ENCODE results near the gene EMC10. TPM values are rescaled to one million over a fixed set of nuclear protein-coding genes. Genes with fewer than 3 reads are reported as not detected.

Gene EMC10
- total RNA-seq, 1 donor from 2014 or later: 27.5 TPM

DNA sequence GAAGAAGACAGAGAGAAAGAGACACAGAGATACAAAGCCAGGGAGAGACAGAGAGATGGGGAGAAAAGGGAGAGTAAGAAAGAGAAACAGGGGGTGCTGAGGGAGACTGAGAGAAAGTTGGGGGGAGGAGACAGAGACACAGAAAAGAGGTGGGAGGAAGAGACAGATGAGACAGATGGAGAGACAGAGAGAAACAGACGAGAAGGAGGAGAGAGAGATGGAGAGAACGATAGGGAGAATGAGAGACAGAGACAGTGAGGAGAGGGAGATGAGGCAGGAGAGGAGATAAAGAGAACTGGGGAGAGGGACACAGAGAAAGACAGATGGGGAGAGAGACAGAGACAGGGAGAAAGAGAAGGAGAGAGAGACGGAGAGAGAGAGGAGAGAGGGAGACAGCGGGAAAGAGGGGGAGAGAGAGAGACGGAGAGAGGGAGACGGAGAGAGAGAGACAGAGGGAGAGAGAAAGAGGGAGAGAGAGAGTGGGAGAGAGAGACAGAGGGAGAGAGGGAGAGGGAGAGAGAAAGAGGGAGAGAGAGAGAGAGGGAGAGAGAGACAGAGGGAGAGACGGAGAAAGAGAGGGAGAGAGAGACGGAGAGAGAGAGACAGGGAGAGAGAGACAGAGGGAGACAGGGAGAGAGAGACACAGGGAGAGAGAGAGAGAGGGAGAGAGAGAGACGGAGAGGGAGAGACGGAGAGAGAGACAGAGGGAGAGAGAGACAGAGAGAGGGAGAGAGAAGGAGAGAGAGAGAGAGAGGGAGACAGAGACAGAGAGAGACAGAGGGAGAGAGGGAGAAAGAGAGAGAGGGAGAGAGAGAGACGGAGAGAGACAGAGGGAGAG is 22.1 kb downstream of the EMC10 start:
- no peak for DNase-seq

DNA sequence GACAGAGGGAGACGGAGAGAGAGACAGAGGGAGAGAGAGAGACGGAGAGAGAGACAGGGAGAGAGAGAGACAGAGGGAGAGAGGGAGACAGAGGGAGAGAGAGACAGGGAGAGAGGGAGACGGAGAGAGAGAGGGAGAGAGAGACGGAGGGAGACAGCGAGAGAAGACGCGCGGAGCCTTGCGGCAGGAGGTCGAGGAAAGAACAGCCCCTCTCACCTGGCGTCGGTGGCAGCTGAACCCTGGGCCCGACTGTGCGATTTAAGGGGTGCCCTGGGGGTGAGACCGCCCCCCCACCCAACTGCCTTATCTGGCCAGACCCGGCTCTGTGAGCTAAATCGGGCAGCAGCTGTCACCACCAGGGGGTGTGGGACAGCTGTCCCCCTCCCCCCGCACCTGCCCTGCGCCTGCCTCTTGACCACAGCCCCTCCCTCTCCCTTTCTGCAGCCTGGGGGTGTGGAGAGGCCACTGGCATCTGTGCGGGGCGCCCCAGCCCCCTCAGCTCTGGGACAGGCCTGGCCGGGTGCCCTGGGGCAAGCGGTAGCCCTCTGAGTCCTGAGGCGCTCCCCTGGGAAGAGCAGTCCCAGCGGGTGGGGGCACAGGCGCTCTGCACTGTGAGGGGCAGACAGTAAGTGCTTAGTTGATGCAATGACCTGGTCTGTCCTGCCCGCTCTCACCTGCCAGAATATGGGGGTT is 23.9 kb downstream of the EMC10 start:
- DNase-seq: no peak

DNA sequence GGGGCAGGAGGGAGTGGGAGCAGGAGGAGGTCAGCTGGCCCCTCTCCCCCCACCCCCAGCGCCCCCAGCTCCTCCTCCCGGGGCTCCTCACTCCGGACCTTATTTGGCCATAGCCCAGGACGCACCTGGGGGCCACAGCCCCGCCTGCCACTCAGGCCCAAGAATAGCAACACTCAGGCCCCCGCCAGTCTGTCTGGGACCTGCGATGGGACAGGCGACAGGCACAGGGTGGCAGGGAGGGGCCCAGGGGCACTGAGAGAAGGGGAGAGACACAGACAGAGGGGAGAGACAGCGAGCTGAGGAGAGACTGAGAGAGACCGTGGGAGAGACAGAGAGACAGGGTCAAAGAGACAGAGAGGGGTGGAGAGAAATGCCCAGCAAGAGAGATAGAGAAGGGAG is 24.4 kb downstream of the EMC10 start:
- DNase-seq: no peak

DNA sequence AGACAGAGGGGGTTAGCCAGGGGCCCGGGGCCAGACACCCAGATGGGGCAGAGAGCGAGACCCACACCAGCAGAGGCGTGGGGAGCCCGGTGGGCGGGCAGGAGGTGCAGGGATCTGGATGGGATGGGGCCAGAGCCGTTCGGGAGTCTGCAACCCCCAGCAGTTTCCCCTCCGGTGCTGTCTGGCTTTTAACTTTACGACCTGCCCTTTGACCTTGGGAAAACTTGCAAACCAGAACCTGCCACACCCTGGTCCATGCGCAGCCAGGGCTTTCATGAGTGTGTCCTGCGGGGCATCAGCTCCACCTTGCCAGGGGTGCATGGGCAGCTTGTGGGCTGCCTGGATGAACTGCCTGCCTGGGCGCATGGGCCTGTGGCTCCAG is 24.9 kb downstream of the EMC10 start:
- no peak for DNase-seq

DNA sequence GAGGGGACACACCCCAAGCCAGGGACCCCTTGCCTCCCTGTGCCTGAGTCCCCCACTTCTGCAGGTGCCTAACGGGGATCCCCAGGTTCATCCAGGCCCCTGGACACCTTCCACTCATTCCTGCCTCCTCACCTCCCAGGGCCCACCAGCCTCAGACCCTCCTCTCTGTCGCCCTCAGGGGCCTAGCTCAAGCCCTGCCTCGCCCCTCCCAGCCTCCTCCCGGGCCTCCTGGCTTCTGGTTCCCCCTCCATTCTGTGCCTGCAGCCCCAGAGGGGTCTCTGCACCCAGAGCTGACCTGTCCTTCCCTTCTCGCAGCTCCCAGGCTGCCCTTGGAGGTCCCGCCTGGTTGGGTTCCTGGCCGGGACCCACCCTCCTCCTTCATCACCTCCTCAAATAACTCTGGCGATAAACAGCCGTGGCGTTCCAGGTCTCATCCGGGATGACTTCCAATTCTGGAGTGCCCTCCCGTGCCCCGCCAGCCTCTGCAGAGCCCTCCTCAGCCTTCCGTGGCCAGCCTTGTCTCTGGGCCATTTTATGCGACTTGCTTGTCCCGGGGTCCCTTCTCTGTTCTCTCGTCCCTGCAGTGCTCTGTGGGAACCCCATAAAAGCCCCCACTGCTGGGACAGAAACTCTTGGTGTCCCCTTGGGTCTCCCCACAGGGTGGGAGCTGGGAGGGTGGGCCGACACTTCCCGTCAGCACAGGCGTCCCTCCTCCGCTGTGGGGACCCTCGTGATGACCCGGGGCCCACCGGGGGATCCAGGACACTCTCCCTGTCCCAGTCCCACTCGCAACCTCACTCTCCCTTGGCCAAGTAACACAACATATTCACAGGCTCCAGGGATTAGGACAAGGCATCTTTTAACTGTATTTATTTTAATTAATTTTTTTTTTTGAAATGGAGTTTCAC is 25.5 kb downstream of the EMC10 start:
- DNase-seq: no peak

DNA sequence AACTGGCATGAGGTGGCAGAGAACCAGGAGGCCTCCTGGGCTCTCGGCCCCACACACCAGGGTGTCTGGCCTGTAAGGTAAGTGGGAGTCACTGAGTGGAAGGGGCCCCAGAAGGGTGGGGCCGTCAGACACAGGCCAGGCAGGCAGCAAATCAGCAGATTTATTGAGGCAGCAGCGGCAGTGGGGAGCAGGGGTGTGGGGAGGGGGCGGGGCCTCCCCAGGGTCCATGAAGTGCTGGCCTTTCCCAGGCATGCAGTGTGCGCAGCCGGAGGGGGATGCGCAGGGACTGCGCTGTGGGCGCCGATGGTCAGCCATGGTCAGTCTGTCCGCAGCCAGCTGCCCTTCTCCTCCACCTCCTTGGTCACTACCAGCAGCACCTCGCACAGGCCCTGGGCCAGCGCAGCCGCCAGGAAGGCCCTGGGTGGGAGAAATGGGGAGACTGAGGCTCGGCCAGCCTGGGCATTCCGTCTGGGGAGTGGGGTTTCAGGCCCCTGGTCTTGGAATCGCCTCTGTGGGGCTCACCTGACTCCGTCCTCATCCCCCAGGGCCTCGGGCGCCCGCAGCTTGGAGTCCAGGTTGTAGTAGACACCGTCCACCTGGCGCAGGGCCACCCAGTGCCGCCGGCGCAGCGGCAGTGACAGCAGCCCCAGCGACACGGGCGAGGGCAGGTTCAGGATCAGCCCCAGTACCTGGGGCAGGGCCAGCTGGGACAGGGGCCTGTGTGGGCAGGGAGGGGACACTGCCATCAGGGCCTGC is 29.7 kb downstream of the EMC10 start:
- DNase-seq: no peak

DNA sequence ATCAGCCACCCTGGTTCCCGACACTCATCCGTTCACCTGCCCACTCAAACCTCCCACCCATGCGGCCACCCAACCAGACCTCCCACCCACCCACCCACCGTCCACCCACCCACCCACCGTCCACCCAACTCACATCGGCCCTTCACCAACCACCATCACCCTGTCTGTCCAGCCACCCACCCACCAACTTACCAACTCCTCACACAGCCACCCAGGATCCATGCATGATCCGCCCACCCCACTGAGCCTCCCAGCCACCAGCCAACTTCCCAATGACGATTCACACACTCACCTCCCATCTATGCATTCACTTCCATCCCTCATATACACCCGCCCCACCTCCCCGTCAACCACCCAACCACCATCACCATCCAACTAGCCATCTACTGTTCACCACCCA is 30.4 kb downstream of the EMC10 start:
- DNase-seq: no peak

DNA sequence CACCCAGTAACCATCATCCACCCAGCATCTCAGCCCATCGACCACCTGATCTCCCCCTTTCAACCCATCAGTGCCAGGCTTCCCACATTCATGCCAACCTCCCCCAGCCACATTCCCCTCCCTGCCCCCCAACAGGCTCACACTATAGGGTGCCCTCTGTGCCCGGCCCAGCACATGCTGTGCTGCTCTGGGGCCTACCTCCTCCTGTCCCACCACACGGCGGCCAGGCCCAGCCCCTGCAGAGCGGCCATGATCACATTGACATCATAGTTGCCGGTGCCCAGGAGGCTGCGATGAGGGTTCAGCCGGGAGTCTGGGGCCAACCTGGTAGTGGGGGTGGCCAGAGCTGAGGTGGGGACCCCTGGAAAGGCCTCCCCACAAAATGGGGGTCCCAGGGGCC is 31.1 kb downstream of the EMC10 start:
- no peak for DNase-seq

DNA sequence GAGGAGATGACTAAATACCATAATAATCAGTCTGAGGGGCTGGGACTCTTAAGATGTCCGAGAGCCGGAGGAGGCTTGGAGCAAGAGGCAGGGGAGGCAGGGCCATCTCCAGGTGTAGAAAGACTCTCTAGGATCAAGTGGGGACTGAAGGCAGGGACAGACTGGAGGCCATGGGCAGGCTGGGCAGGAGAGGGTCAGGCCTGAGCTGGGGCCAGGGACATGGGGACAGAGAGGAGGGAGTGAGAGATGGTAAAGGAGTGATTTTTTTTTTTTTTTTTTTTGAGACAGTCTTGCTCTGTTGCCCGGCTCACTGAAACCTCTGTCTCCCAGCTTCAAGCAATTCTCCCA is 32.5 kb downstream of the EMC10 start:
- no peak for DNase-seq

DNA sequence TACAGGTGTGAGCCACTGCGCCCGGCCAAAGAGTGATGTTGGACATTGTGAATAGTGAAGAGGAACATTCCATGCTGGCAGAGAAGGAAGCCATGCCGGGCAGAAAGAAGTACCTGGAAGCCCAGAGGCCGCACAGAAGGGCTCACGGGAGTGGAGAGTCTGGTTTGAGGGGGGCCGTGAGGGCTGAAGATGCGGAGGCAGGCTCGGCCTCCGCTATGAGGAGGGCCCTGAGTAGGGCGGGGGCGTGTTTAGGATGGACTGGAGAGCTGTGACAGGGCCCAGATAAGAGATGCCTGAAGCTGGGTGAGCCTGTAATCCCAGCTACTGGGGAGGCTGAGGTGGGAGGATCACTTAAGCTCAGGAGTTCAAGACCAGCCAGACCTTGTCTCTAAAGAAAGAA is 33.1 kb downstream of the EMC10 start:
- no peak for DNase-seq

DNA sequence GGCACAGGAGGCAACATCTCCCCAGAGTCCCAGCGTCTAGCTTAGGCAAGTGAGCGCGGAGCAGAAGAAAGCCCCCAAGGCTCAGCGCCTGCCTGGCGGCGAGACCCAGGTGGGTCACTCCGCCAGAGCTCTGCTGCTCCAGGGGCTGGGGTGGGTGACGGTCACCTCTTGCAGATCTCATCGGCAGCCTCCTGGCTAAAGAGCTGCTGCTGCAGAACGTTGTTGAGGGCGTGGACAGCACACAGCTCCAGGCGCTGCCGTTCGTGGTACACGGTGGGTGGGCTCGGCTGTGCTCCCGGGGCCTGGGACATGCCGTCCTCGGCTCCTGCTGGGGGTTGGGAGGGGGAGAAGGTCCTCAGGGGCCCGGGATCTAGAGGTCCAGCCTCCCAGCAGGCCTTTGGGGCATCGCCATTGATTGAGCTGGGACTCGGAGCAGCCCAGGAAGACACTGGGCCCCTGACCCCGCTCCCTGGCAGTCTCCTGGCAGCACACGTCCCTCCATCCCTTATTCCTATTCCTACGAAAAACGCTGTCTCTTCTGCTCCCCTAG is 33.9 kb downstream of the EMC10 start:
- no peak for DNase-seq

DNA sequence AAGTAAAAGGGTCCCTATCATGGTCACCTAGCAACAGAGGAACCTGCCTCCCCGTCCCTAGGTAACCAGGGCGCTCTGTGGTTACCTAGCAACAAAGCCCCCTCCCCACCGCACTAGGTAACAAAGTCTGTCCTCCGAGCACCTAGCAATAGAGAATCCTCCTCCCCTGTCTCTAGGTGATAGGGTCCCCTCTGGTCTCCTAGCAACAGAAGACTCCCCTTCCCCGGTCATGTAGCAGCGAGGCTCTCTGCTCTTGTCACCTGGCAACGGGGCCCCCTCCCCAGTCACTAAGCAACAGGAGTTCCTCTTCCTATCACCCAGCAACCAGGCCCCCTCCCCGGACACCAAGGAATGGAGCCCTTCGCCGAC is 34.4 kb downstream of the EMC10 start:
- no peak for DNase-seq

DNA sequence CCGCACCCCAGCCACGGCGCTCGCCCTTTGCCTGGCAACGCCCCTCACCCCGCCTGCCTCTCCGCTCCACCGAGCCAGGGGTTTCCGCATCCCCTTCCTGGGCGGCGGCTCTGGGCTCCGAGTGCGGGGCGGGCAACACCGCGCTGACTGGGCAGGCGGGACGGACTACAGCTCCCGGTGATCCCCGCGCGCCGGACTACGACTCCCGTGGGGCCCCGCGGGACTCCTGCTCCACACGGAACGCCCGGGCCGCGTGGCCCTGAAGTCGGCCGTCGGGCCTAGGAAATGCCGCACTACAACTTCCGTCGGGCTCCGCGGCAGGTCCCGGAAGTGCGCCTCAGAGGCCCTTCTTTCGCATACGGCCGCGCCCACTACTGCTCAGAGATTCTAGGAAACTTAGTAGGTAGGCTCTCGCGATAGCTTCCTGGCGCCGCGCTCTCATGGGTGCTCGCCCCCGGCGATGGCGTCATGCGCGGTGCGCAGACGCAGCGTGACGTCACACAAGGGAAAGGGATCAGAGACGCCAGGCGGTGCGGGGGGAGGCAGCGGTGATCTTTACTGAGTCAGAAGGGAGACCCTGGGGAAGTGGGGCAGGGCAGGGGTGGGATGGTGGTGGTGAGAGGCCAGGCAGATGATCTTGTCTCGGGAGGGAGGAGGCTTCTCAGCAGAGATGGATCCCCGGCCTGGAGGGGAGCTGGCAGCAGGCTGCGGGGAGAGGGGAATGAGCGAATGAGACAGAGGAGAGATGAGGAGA is 34.9 kb downstream of the EMC10 start, which contains the start of gene JOSD2:
JOSD2 (minus strand) TSS at position 123 of the 754 bp plus-strand sequence. CDS start 760 bp downstream, outside the sequence.
- peak; percentile 99 for DNase-seq

DNA sequence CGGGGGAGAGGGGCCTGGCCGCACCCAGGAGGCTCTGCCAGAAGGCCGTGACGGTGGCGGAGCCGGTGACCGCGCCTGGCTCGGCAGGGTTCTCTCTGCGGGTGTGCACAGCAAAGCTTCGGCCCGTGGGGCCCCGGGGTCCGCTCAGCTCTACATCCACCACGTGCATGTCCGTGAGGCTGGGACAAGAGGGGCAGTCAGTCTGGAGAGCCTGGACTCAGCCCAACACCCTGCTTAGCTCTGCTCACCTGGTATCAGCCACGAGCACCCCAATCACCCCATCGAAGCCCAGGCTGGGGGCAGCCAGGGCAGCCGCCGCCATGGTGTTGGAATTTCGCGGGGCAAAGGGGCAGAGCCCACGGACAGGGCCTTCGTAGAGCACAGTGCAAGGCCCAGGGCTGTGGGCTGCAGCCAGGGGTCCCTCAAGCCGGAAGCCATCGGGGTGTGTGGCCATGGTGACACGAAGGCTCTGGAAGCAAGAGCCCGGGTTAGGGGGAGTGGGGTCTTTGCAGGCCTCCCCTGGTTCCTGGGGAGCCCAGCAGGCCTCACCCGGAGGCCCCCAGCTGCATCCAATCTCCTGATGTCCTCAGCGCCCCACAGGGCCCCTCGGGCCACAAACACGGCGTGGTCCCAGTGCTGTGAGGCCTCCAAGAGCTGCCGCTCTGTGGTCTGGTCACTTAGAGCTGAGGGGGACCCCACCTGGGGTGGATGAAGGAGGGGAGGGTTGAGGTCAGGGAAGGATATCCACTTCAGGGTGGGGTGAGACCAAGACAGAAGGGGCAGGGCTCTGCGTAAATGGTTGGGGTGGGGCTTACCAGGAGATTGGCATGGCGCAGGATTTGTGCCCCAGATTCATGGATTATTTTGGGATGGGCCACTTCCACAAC is 36.0 kb downstream of the EMC10 start:
- DNase-seq: no peak

DNA sequence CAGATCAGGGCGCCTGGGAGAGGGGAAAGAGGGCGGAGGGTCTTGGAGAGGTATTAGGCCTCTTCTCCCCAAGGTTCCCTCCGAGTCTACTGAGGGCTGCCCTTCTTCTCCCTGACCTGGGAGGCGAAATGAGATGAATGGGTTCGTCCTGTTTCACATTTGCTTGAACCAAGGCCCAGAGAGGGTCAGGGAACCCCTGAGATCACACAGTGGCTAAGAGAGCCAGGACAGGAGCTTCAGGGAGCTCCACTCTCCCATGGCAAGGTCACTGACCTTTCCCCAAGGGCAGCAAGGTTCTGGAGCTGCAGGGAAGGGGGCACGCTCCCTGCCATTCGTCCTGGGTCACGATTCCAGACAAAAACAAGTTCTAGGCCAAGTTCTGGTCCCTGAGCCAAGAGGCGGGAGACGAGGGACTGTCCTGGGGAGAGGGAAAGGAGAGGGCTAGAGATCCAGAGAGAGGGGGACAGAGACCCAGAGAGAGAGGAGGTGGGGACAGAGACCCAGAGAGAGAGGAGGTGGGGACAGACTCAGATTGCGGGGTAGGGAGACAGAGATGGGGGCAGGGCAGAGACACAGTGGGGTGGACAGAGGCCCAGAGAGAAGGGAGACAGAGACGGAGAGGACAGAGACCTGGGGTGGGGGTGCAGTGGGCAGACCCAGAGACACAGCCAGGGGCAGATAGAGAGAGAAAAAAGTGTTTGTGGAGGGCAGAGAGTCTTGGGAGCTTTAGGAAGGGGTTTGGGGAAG is 36.9 kb downstream of the EMC10 start:
- no peak for DNase-seq

DNA sequence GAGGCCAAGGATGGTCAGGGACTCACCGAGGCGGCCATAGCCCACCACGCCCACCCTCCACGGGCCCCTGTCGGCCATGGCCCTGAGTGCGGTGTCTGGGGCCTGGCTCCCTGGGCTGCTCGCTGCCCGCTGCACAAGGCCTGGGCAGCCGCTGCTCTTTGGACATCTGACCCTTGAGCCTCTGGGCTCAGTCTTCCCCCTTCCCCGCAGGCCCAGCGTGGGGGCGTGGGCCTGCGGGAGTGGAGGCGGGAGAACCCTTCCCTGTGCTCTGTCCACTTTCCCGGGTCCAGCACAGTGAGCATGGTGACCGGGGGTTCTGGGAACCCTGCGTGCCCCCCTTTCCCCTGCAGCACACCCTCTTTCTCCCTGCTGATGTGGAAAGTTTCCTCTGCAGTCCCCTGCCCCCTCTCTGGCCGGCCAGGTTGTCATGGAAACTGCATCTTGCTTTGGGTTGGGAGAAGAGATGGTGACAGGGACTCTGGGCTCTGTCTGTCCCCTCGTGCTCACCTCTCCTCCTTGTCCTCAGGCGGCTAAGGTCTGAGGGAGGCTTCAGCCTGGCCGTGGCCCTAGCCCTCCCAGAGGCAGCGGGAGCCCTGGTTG is 37.5 kb downstream of the EMC10 start, which contains the start of gene ASPDH:
ASPDH (minus strand) TSS at position 168 of the 600 bp plus-strand sequence; CDS start at position 78, 90 bp downstream.
- DNase-seq: no peak

DNA sequence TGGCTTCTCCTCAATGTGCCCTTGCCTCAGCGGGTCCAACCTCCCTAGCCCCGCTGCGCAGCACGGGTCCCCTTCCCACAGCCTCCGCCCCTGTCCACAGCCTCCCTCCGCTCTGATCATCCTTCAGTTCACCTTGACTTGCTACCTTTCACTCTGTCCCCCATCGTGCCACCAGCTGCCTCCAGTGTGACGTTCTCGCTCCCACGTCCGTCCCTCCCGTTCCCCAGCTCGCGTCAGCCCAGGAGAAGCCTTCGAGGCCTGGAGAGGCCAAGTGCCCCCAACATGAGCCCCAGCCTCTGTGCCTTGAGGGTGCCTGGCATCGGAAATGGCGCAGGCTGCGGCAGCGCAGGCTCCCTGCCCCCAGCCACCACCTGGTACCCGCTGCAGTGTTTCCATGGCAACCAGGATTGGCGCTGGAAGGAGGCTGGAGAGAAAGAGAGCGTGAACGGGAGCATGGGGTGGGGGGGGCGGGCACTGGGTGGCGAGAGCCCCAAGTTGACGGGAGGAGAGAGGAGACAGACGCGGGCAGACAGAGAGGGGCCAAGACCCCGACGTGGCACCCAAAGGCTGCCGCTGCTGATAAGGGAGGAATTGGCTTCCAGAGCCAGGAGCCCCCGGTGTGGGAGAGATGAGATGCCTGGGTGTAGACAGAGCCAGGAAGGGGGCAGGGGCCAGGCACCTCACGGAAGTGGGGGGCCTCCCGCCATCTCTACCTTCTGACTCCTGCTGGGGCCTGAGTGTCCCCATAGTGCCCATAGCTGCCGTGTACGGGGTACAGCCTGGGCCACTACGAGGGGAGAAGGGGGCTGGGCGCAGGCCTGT is 38.2 kb downstream of the EMC10 start:
- DNase-seq: no peak

DNA sequence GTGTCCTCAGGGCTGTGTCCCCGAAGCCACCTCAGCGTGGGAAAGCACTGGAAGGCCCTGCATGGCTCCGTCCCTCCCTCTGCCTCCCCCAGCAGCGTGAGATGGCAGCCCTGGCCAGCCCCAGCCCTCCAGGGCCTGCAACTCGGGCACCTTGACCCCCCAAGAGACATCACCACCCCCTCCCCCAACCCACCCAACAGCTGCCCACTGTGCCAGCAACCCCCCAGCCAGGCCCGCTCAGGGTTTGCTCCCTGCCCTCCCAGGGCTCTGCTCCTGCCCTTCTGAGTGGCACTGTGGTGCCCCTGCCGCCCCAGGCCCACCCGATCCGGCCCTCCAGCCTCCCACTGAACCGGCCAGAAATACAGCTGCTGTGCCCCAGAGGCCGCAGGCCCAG is 38.9 kb downstream of the EMC10 start:
- DNase-seq: no peak
